Measurements from ENCODE around the gene AHCYL2.

GRCh38 chr7:129433847-129434674 is 209.2 kb downstream of the AHCYL2 start, which contains the start of gene STRIP2:
- TF ChIP-seq CTCF (IDR thresholded peaks at IDR 0.05) = no peak
- no peak for TF ChIP-seq POLR2A (IDR thresholded peaks at IDR 0.05)

Measured in ovary (tissue), 3 donors.